ENCODE data around the gene DPP7.

DNA sequence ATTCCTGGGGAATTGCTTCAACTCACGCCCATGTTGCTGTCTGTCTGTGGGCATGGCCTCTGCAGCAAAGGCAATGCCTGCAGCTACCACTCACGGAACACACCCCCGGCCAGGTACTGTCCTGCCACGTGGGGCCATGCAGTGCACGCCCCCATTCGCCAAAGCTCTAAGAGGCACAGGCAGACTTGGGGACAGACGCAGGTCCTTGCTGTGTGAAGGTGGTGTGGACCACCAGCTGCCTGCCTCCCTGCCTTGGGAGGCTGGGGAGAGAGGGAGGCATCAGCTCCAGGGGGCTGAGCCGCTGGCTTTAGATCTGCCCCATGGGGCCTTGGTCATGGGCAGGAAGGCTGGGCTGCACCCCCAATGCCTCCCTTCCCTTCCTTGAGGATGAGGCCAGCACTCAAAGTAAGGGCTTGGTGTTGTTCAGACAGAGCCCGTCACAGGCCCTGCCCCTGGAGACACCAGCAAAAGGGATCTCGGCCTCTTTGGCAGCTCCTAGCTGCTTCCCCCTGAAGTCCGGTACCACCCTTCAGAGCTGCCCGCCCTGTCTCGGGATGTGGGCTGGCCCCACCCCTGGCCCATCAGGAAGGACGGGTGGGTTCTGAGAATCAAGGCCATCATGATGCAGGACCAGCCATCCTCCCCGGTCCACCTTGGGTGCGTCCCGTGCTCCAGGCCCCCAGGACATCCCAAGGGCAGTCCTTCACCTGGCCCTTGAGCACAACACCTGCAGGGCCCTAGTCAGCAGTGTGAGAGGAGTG is 26.7 kb upstream of the DPP7 start:
- TF ChIP-seq, protein P1, sequence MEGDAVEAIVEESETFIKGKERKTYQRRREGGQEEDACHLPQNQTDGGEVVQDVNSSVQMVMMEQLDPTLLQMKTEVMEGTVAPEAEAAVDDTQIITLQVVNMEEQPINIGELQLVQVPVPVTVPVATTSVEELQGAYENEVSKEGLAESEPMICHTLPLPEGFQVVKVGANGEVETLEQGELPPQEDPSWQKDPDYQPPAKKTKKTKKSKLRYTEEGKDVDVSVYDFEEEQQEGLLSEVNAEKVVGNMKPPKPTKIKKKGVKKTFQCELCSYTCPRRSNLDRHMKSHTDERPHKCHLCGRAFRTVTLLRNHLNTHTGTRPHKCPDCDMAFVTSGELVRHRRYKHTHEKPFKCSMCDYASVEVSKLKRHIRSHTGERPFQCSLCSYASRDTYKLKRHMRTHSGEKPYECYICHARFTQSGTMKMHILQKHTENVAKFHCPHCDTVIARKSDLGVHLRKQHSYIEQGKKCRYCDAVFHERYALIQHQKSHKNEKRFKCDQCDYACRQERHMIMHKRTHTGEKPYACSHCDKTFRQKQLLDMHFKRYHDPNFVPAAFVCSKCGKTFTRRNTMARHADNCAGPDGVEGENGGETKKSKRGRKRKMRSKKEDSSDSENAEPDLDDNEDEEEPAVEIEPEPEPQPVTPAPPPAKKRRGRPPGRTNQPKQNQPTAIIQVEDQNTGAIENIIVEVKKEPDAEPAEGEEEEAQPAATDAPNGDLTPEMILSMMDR (IDR thresholded peaks at IDR 0.05; ENCODE audit: insufficient read depth, low read length, poor library complexity, severe bottlenecking) = no peak
- no peak for TF ChIP-seq EZH2phosphoT487 (conservative IDR thresholded peaks at IDR 0.05; ENCODE audit: low read length)

All from SU-DHL-6 (cell line).